Upper lobe of right lung (tissue), 1 donor: Measurements from ENCODE around the gene ARSA. TPM values are rescaled to one million over a fixed set of nuclear protein-coding genes. Genes with fewer than 3 reads are reported as not detected.

Experiments
- ATAC-seq: fragments of 200-7000 bp; cut with Tn5 transposase; one replicate; pipeline ENCODE4 v1.9.1; 2020; ENCODE audit warnings: mild to moderate bottlenecking, moderate library complexity
- DNase-seq: peaks from one replicate; pipeline ENCODE4 v3.0.0-alpha.2; 2020
- H3K27ac ChIP-seq: fragments of 200-600 bp; one replicate; pipeline ENCODE4 v1.8.0; 2022
- H3K27me3 ChIP-seq: fragments of 200-600 bp; one replicate; pipeline ENCODE4 v1.8.0; 2022; ENCODE audit warnings: mild to moderate bottlenecking
- H3K36me3 ChIP-seq: fragments of 200-600 bp; one replicate; pipeline ENCODE4 v1.8.0; 2022
- H3K4me1 ChIP-seq: fragments of 200-600 bp; one replicate; pipeline ENCODE4 v1.8.0; 2022
- H3K4me3 ChIP-seq: fragments of 200-600 bp; one replicate; pipeline ENCODE4 v1.8.0; 2022; ENCODE audit warnings: mild to moderate bottlenecking
- H3K9me3 ChIP-seq: fragments of 200-600 bp; one replicate; pipeline ENCODE4 v1.8.0; 2022
- CTCF ChIP-seq: fragments of 200-600 bp; IDR thresholded peaks from one replicate; pipeline ENCODE4 v1.8.0; 2022; ENCODE audit warnings: antibody characterized with exemption
- intact Hi-C: fragments of 100-400 bp; cut with DNase I; formaldehyde crosslinking; loops from one replicate; pipeline ENCODE4 v1.11.0; 2022
- total RNA-seq: library from RNA; stranded (reverse); fragmentation: NEBNext Ultra II Directional; extraction: Animal tissue kit (Norgen Biotek cat#: 25700); gene quantifications from one replicate; pipeline ENCODE4 v1.2.1, GENCODE V29; 2021
- donor health status: DM: no; HTN: yes; CAD: no; lungs with severe emphysema.

Gene ARSA
- total RNA-seq, 1 donor from 2014 or later = 46.4 TPM

- intact Hi-C loops = no loop called here
- H3K27ac ChIP-seq = no peak within 1 kb of the TSS
These were observed 49.8 kb downstream of the ARSA start, which contains the start of gene CPT1B for GRCh38 chr22:50577987-50578775. Gene CPT1B (minus strand): TSS chr22:50578427. CDS start chr22:50577915, 512 bp downstream.

GRCh38 chr22:50577697-50577986 is 50.3 kb downstream of the ARSA start:
- Histone ChIP-seq H3K4me3 (no peak overlapping the region), H3K27me3 (no peaks in the 10 kb centered on the region), H3K36me3 (no peaks in the 10 kb centered on the region), H3K27ac (no peak overlapping the region), H3K4me1 (peaks cover 23% of the 10 kb centered on the region), H3K9me3 (no peaks in the 10 kb centered on the region)
- ATAC-seq (no peak), DNase-seq (no peak)
- TF ChIP-seq CTCF = no peak
- intact Hi-C loops = no loop called here

More at GRCh38 chr22:50577987-50578775, 49.8 kb downstream of the ARSA start, which contains the start of gene CPT1B:
- peaks cover 23% of the 10 kb centered on the region for H3K4me1 ChIP-seq
- H3K36me3 ChIP-seq = no peaks in the 10 kb centered on the region
- no peak for TF ChIP-seq CTCF
- DNase-seq (no peak), ATAC-seq (no peak)
- H3K27me3 ChIP-seq = no peaks in the 10 kb centered on the region
- H3K9me3 ChIP-seq = no peaks in the 10 kb centered on the region
- no peak within 1 kb of the TSS for H3K4me3 ChIP-seq

GRCh38 chr22:50576806-50577696 is 50.9 kb downstream of the ARSA start:
- no peak overlapping the region for H3K27ac ChIP-seq
- H3K4me1 ChIP-seq = peaks cover 23% of the 10 kb centered on the region
- intact Hi-C loops = no loop called here
- DNase-seq (no peak), ATAC-seq (no peak)
- H3K36me3 ChIP-seq = no peaks in the 10 kb centered on the region
- no peak for TF ChIP-seq CTCF
- no peaks in the 10 kb centered on the region for H3K9me3 ChIP-seq
- no peaks in the 10 kb centered on the region for H3K27me3 ChIP-seq
- no peak overlapping the region for H3K4me3 ChIP-seq

- DNase-seq (no peak), ATAC-seq (no peak)
- Histone ChIP-seq H3K27ac (no peak overlapping the region), H3K36me3 (no peaks in the 10 kb centered on the region), H3K4me1 (peaks cover 15% of the 10 kb centered on the region), H3K4me3 (no peak overlapping the region), H3K27me3 (no peaks in the 10 kb centered on the region), H3K9me3 (no peaks in the 10 kb centered on the region)
- TF ChIP-seq CTCF = peak; percentile 30
- intact Hi-C loops = no loop called here
These were observed 51.9 kb downstream of the ARSA start for GRCh38 chr22:50576070-50576469.

GRCh38 chr22:50575426-50575941 is 52.5 kb downstream of the ARSA start:
- intact Hi-C loops = no loop called here
- H3K4me3 ChIP-seq = no peak overlapping the region
- no peak for ATAC-seq

More at GRCh38 chr22:50575426-50575941, 52.5 kb downstream of the ARSA start:
- H3K27ac ChIP-seq = no peak overlapping the region
- no peaks in the 10 kb centered on the region for H3K9me3 ChIP-seq
- H3K4me1 ChIP-seq = peaks cover 14% of the 10 kb centered on the region
- no peak for TF ChIP-seq CTCF
- DNase-seq = no peak
- H3K36me3 ChIP-seq = no peaks in the 10 kb centered on the region
- no peaks in the 10 kb centered on the region for H3K27me3 ChIP-seq

Other genes with a start within 250 kb of the ARSA start
- 69.4 TPM for gene SBF1, start 153.1 kb downstream of the ARSA start, total RNA-seq
- gene ADM2, start 146.6 kb downstream of the ARSA start, total RNA-seq = 2.6 TPM
- gene MIOX, start 141.3 kb downstream of the ARSA start, total RNA-seq = not detected
- 65.8 TPM for gene LMF2, start 120.5 kb downstream of the ARSA start, total RNA-seq
- 51.8 TPM for gene NCAPH2, start 119.9 kb downstream of the ARSA start, total RNA-seq
- 3.1 TPM for gene SCO2, start 102.6 kb downstream of the ARSA start, total RNA-seq
- gene TYMP, start 98.1 kb downstream of the ARSA start, total RNA-seq = 122 TPM
- gene KLHDC7B, start 82.3 kb downstream of the ARSA start, total RNA-seq = 0.69 TPM
- not detected for gene SYCE3, start 65.2 kb downstream of the ARSA start, total RNA-seq
- 12.7 TPM for gene CPT1B, start 49.7 kb downstream of the ARSA start, total RNA-seq
- gene CHKB, start 45.3 kb downstream of the ARSA start, total RNA-seq = 66.7 TPM
- gene MAPK8IP2, start 27.4 kb downstream of the ARSA start, total RNA-seq = 2.6 TPM
- 59.9 TPM for gene SHANK3, start 44.7 kb upstream of the ARSA start, total RNA-seq
- 4.5 TPM for gene ACR, start 110.1 kb upstream of the ARSA start, total RNA-seq
- gene RABL2B, start 155.5 kb upstream of the ARSA start, total RNA-seq = 27.0 TPM